IMR-90 (cell line): ENCODE measurements around the gene THBS4. TPM values are rescaled to one million over a fixed set of nuclear protein-coding genes. Genes with fewer than 3 reads are reported as not detected.

Experiments used
- ATAC-seq: fragments of 200-7000 bp; cut with Tn5 transposase; 2 replicates; pipeline ENCODE4 v1.9.1; 2020; ENCODE audit warnings: low read depth, mild to moderate bottlenecking, moderate library complexity
- BruUV-seq: library from RNA; stranded (reverse); fragments of 400-500 nt; replicated peaks from 2 replicates; lab custom pipeline; 2021; lab: Mats Ljungman, UMichigan
- CTCF ChIA-PET: fragments of 300-600 bp; formaldehyde crosslinking; extraction: SDS; loops from one replicate; lab custom pipeline; 2021; ENCODE audit warnings: antibody characterized with exemption; lab: Yijun Ruan, JAX
- POLR2A ChIA-PET: fragments of 300-600 bp; sonication (Branson Sonifier 250); formaldehyde crosslinking; loops from one replicate; lab custom pipeline; 2022; ENCODE audit warnings: antibody characterized with exemption; ENCODE audit not compliant: unreplicated experiment; lab: Charles Lee
- DNase-seq: peaks from one replicate; pipeline ENCODE4 v3.0.0; 2013
- H2AFZ ChIP-seq: replicated peaks from 2 replicates; pipeline ENCODE3; 2013; ENCODE audit warnings: low read length, mild to moderate bottlenecking; ENCODE audit not compliant: poor library complexity
- H2AK5ac ChIP-seq: 2 replicates; pipeline ENCODE4 v1.6.1; 2013; ENCODE audit warnings: low read depth, low read length, inconsistent platforms
- H2AK9ac ChIP-seq: replicated peaks from 2 replicates; pipeline ENCODE3; 2013; ENCODE audit warnings: mild to moderate bottlenecking, low read depth, low read length, moderate library complexity; ENCODE audit not compliant: poor library complexity
- H2BK120ac ChIP-seq: 2 replicates; pipeline ENCODE4 v1.6.1; 2013; ENCODE audit warnings: low read depth, low read length, inconsistent platforms
- H2BK15ac ChIP-seq: 3 replicates; pipeline ENCODE4 v1.6.1; 2013; ENCODE audit warnings: low read depth, low read length, inconsistent platforms
- H2BK20ac ChIP-seq: 2 replicates; pipeline ENCODE4 v1.6.1; 2013; ENCODE audit warnings: low read depth, mild to moderate bottlenecking, inconsistent platforms, low read length, moderate library complexity
- H2BK5ac ChIP-seq: 2 replicates; pipeline ENCODE4 v1.6.1; 2013; ENCODE audit warnings: mild to moderate bottlenecking, low read depth, low read length, inconsistent platforms; ENCODE audit not compliant: poor library complexity, severe bottlenecking
- H3K14ac ChIP-seq: replicated peaks from 2 replicates; pipeline ENCODE4 v1.6.1; 2013; ENCODE audit warnings: low read depth, low read length, inconsistent platforms
- H3K18ac ChIP-seq: 2 replicates; pipeline ENCODE4 v1.6.1; 2013; ENCODE audit warnings: low read depth, low read length, control low read depth
- H3K23ac ChIP-seq: 2 replicates; pipeline ENCODE4 v1.6.1; 2013; ENCODE audit warnings: low read depth, low read length, inconsistent platforms
- H3K27ac ChIP-seq: 2 replicates; pipeline ENCODE4 v1.5.1; 2013; ENCODE audit warnings: mild to moderate bottlenecking, control low read depth, low read length; ENCODE audit not compliant: insufficient read depth
- H3K27me3 ChIP-seq: 2 replicates; pipeline ENCODE4 v1.6.1; 2013; ENCODE audit warnings: low read length; ENCODE audit not compliant: control insufficient read depth, insufficient read depth
- H3K36me3 ChIP-seq: 2 replicates; pipeline ENCODE4 v1.6.1; 2013; ENCODE audit warnings: low read length, mixed read lengths; ENCODE audit not compliant: control insufficient read depth, insufficient read depth
- H3K4ac ChIP-seq: 2 replicates; pipeline ENCODE4 v1.6.1; 2013; ENCODE audit warnings: low read depth, low read length, inconsistent platforms
- H3K4me1 ChIP-seq: 2 replicates; pipeline ENCODE4 v1.6.1; 2013; ENCODE audit warnings: low read length, mixed read lengths; ENCODE audit not compliant: control insufficient read depth, insufficient read depth
- H3K4me2 ChIP-seq: 2 replicates; pipeline ENCODE4 v1.6.1; 2013; ENCODE audit warnings: low read depth, mild to moderate bottlenecking, control low read depth, low read length, moderate library complexity
- H3K4me3 ChIP-seq: 2 replicates; pipeline ENCODE4 v1.5.1; 2013; ENCODE audit warnings: low read depth, mild to moderate bottlenecking, control low read depth, low read length, moderate library complexity; ENCODE audit not compliant: insufficient read depth
- H3K56ac ChIP-seq: 2 replicates; pipeline ENCODE4 v1.6.1; 2013; ENCODE audit warnings: low read length, inconsistent platforms; ENCODE audit not compliant: insufficient read depth; ENCODE audit errors: extremely low read depth
- H3K79me1 ChIP-seq, 2 experiments: 2 replicates each; pipeline ENCODE4 v1.6.1; 2013; ENCODE audit warnings: low read length in 2 of 2, inconsistent platforms in 1 of 2, low read depth in 1 of 2
- H3K9ac ChIP-seq: 2 replicates; pipeline ENCODE4 v1.6.1; 2013; ENCODE audit warnings: low read depth, low read length, control low read depth
- H3K9me1 ChIP-seq: 2 replicates; pipeline ENCODE4 v1.6.1; 2013; ENCODE audit warnings: low read length, inconsistent platforms; ENCODE audit not compliant: insufficient read depth
- H3K9me3 ChIP-seq: 2 replicates; pipeline ENCODE4 v1.6.1; 2013; ENCODE audit warnings: low read length; ENCODE audit not compliant: control insufficient read depth, insufficient read depth
- H4K20me1 ChIP-seq: 2 replicates; pipeline ENCODE4 v1.6.1; 2013; ENCODE audit warnings: low read length, inconsistent platforms; ENCODE audit not compliant: insufficient read depth
- H4K5ac ChIP-seq: 2 replicates; pipeline ENCODE4 v1.6.1; 2013; ENCODE audit warnings: mild to moderate bottlenecking, low read depth, low read length, control low read depth
- H4K8ac ChIP-seq, 2 experiments: 2 replicates each; pipeline ENCODE4 v1.6.1; 2013; ENCODE audit warnings: low read depth in 2 of 2, low read length in 2 of 2, control low read depth in 1 of 2, inconsistent platforms in 1 of 2
- H4K91ac ChIP-seq: 2 replicates; pipeline ENCODE4 v1.6.1; 2013; ENCODE audit warnings: low read depth, low read length, inconsistent platforms; ENCODE audit not compliant: insufficient read depth
- CEBPB ChIP-seq: IDR thresholded peaks from 2 replicates; pipeline ENCODE4 v1.6.1; 2012; ENCODE audit warnings: low read depth, low read length, improper control_type of control experiment
- CHD1 ChIP-seq: IDR thresholded peaks from 2 replicates; pipeline ENCODE4 v1.6.1; 2012; ENCODE audit warnings: low read depth, low read length, improper control_type of control experiment
- FOS ChIP-seq: fragments of 150-350 bp; IDR thresholded peaks from 2 replicates; pipeline ENCODE4 v1.6.1; 2016; ENCODE audit warnings: low read depth, low read length
- MAFK ChIP-seq: IDR thresholded peaks from 2 replicates; pipeline ENCODE4 v1.6.1; 2012; ENCODE audit warnings: low read depth, low read length, improper control_type of control experiment
- MAZ ChIP-seq: IDR thresholded peaks from 2 replicates; pipeline ENCODE4 v1.6.1; 2012; ENCODE audit warnings: low read depth, mild to moderate bottlenecking, low read length, improper control_type of control experiment, moderate library complexity, borderline replicate concordance
- MXI1 ChIP-seq: IDR thresholded peaks from 2 replicates; pipeline ENCODE4 v1.6.1; 2012; ENCODE audit warnings: low read depth, mild to moderate bottlenecking, low read length, moderate library complexity, borderline replicate concordance
- NFE2L2 ChIP-seq: fragments of 150-350 bp; IDR thresholded peaks from 2 replicates; pipeline ENCODE4 v1.6.1; 2016; ENCODE audit warnings: low read depth, mild to moderate bottlenecking, low read length
- POLR2A ChIP-seq: IDR thresholded peaks from 2 replicates; pipeline ENCODE4 v1.6.1; 2012; ENCODE audit warnings: mild to moderate bottlenecking, low read depth, low read length
- RAD21 ChIP-seq: IDR thresholded peaks from 2 replicates; pipeline ENCODE4 v1.6.1; 2012; ENCODE audit warnings: low read length, improper control_type of control experiment
- RFX5 ChIP-seq: IDR thresholded peaks from 2 replicates; pipeline ENCODE4 v1.8.0; 2012; ENCODE audit warnings: low read depth, mild to moderate bottlenecking, low read length, moderate library complexity
- SMC3 ChIP-seq: fragments of 150-350 bp; IDR thresholded peaks from 2 replicates; pipeline ENCODE4 v1.6.1; 2016; ENCODE audit warnings: low read depth, mild to moderate bottlenecking, antibody characterized with exemption, low read length, moderate library complexity
- WGBS, 2 experiments: methylation state at CpG; one replicate each; pipeline versions ENCODE4 v1.1.5 to v1.1.7; 2013; ENCODE audit warnings: missing lambda C conversion rate in 2 of 2; ENCODE audit not compliant: insufficient read length in 1 of 2; ENCODE audit errors: extremely low coverage in 2 of 2; 5-methylcytosine and 5-hydroxymethylcytosine counted together
- dilution Hi-C: fragments of 300-500 bp; cut with HindIII; formaldehyde crosslinking; loops from one replicate; pipeline ENCODE4 v1.14.3; 2018; ENCODE audit warnings: low sequenced_read_pairs; ENCODE audit not compliant: unreplicated experiment
- in situ Hi-C: fragments of 300-500 bp; cut with MboI; formaldehyde crosslinking; loops from 3 replicates; pipeline ENCODE4 v1.14.3; 2019; ENCODE audit warnings: low sequenced_read_pairs, inconsistent platforms, mixed read lengths
- intact Hi-C: fragments of 100-400 bp; cut with micrococcal nuclease; formaldehyde crosslinking; loops from 2 replicates; pipeline ENCODE4 v1.10.0; 2022
- polyA plus RNA-seq, 3 experiments: library from polyadenylated mRNA; depleted of rRNA; stranded (reverse); fragments of >200 nt; gene quantifications; 2 replicates each; pipeline ENCODE4 v1.2.3, GENCODE V29; 2012; ENCODE audit warnings: low replicate concordance in 1 of 3
- total RNA-seq: library from RNA; depleted of rRNA; stranded (reverse); fragments of >200 nt; gene quantifications from 2 replicates; pipeline ENCODE4 v1.2.3, GENCODE V29; 2012
- TF ChIP-seq, protein P1 (sequence below): fragments of 150-350 bp; IDR thresholded peaks from 2 replicates; pipeline ENCODE4 v1.6.1; 2016; ENCODE audit warnings: low read depth, mild to moderate bottlenecking, low read length, moderate library complexity, borderline replicate concordance
- TF ChIP-seq, protein P2 (sequence below): conservative IDR thresholded peaks from 2 replicates; pipeline ENCODE4 v1.5.1; 2012; ENCODE audit warnings: mild to moderate bottlenecking, low read depth, low read length, improper control_type of control experiment

The THBS4 gene
- total and polyA plus RNA-seq, 2 of the 4 experiments (the other 2 are of a cell fraction) = 0.90 to 0.92 TPM

DNA sequence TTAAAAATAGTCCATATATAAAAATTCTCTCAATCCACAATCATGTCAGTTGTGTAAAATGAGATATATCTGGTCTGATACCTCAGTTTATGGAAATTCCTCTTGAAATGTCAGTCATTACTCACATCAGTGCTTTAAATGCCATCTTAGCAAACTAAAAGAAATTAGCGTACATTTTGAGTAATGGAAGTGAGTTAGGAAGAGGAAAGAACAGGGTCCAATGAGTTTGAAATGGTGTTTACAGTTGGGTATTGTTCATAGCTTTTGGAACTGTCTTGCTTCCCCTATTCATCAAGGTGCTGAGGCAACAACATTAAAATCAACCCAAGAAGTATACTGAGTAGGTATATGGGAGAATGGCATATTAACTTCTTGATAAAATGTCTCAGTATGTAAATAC, 35.4 kb upstream of the THBS4 start:
- CTCF ChIA-PET = no interaction called here
- intact Hi-C loops = loop anchor here (5.0 kb wide), 1 partner anchor 852 kb away; no protein-coding TSS in a partner anchor

More for the DNA sequence above, 35.4 kb upstream of the THBS4 start:
- no peak overlapping the region for H3K4ac ChIP-seq
- H3K9me3 ChIP-seq = no peaks in the 10 kb centered on the region
- no peak overlapping the region for H3K4me3 ChIP-seq
- no peak overlapping the region for H4K8ac ChIP-seq
- WGBS, 2 experiments = no CpG with 5 or more reads among the region's 1 CpG
- TF ChIP-seq MAZ (no peak), SMC3 (no peak), MAFK (no peak), CEBPB (no peak), FOS (no peak), NFE2L2 (no peak), CHD1 (no peak), MXI1 (no peak), RAD21 (no peak), RFX5 (no peak), POLR2A (no peak)
- TF ChIP-seq, protein P1, sequence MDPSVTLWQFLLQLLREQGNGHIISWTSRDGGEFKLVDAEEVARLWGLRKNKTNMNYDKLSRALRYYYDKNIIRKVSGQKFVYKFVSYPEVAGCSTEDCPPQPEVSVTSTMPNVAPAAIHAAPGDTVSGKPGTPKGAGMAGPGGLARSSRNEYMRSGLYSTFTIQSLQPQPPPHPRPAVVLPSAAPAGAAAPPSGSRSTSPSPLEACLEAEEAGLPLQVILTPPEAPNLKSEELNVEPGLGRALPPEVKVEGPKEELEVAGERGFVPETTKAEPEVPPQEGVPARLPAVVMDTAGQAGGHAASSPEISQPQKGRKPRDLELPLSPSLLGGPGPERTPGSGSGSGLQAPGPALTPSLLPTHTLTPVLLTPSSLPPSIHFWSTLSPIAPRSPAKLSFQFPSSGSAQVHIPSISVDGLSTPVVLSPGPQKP = no peak
- TF ChIP-seq, protein P2, sequence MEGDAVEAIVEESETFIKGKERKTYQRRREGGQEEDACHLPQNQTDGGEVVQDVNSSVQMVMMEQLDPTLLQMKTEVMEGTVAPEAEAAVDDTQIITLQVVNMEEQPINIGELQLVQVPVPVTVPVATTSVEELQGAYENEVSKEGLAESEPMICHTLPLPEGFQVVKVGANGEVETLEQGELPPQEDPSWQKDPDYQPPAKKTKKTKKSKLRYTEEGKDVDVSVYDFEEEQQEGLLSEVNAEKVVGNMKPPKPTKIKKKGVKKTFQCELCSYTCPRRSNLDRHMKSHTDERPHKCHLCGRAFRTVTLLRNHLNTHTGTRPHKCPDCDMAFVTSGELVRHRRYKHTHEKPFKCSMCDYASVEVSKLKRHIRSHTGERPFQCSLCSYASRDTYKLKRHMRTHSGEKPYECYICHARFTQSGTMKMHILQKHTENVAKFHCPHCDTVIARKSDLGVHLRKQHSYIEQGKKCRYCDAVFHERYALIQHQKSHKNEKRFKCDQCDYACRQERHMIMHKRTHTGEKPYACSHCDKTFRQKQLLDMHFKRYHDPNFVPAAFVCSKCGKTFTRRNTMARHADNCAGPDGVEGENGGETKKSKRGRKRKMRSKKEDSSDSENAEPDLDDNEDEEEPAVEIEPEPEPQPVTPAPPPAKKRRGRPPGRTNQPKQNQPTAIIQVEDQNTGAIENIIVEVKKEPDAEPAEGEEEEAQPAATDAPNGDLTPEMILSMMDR = no peak
- DNase-seq (no peak), ATAC-seq (no peak)
- H3K14ac ChIP-seq = no peak overlapping the region
- H3K4me2 ChIP-seq = no peak overlapping the region
- no TSS peak for BruUV-seq
- dilution Hi-C loops (no loop called here), in situ Hi-C loops (no loop called here)
- no peak overlapping the region for H3K27ac ChIP-seq
- H4K91ac ChIP-seq = no peak overlapping the region
- H3K56ac ChIP-seq = no peak overlapping the region
- no peak overlapping the region for H3K9ac ChIP-seq
- no peak overlapping the region for H3K18ac ChIP-seq
- H3K23ac ChIP-seq = no peak overlapping the region
- no peak overlapping the region for H2AK9ac ChIP-seq
- H4K20me1 ChIP-seq = no peaks in the 10 kb centered on the region
- H3K36me3 ChIP-seq = no peaks in the 10 kb centered on the region
- POLR2A ChIA-PET = no interaction called here
- H3K79me1 ChIP-seq = no peaks in the 10 kb centered on the region
- H2BK20ac ChIP-seq = no peak overlapping the region
- no peak overlapping the region for H2BK5ac ChIP-seq
- H4K5ac ChIP-seq = no peak overlapping the region
- H2AFZ ChIP-seq = no peak overlapping the region
- no peaks in the 10 kb centered on the region for H3K27me3 ChIP-seq
- H3K9me1 ChIP-seq = no peaks in the 10 kb centered on the region
- H2BK120ac ChIP-seq = no peak overlapping the region
- H2AK5ac ChIP-seq = no peak overlapping the region
- H2BK15ac ChIP-seq = no peak overlapping the region
- H3K4me1 ChIP-seq = no peaks in the 10 kb centered on the region
